Activated CD4-positive, alpha-beta T cell treated with anti-CD3 and anti-CD28 coated beads, Interleukin-2, amount 10 ng/mL, durations not matched to agents 24 days and 14 days (primary cell): Measurements from ENCODE around the gene KMT2E. TPM values are rescaled to one million over a fixed set of nuclear protein-coding genes. Genes with fewer than 3 reads are reported as not detected.

Experiments used
- DNase-seq: peaks from one replicate; pipeline ENCODE4 v3.0.0; 2022
- H3K27ac Mint-ChIP-seq: one replicate; pipeline ENCODE4 v1.8.0; 2022; ENCODE audit warnings: mild to moderate bottlenecking, mixed read lengths
- H3K27me3 Mint-ChIP-seq: one replicate; pipeline ENCODE4 v1.8.0; 2022; ENCODE audit warnings: mixed read lengths
- H3K36me3 Mint-ChIP-seq: one replicate; pipeline ENCODE4 v1.8.0; 2022; ENCODE audit warnings: low read depth, mild to moderate bottlenecking, mixed read lengths
- H3K4me1 Mint-ChIP-seq: one replicate; pipeline ENCODE4 v1.8.0; 2021; ENCODE audit warnings: mixed read lengths
- H3K4me3 Mint-ChIP-seq: one replicate; pipeline ENCODE4 v1.8.0; 2022; ENCODE audit warnings: mild to moderate bottlenecking, moderate library complexity, mixed read lengths
- H3K9me3 Mint-ChIP-seq: one replicate; pipeline ENCODE4 v1.8.0; 2021; ENCODE audit warnings: mixed read lengths
- intact Hi-C: fragments of 100-400 bp; cut with micrococcal nuclease; formaldehyde crosslinking; loops from one replicate; pipeline ENCODE4 v1.15.1; 2023
- total RNA-seq: library from RNA; stranded (reverse); gene quantifications from 2 replicates; pipeline ENCODE4 v1.2.3, GENCODE V29; 2022

Gene KMT2E
- total RNA-seq, 1 donor from 2014 or later = 106 TPM

DNA sequence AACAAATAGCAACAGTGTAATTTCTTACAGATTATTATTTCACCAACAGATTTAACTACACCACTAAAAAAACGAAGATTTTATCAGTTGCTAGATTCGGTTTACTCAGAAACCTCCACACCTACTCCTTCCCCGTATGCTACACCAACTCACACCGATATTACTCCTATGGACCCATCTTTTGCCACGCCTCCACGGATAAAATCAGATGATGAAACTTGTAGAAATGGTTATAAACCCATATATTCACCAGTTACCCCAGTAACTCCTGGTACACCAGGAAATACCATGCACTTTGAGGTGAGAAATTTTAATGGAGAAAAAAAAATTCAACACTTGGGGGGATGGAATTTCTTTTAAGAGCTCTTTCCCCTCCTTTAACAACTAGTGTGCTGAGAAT, 92.5 kb downstream of the KMT2E start:
- intact Hi-C loops = no loop called here
- Mint-ChIP-seq H3K27ac (peak overlapping the region; percentile 60), H3K27me3 (no peaks in the 10 kb centered on the region), H3K9me3 (no peaks in the 10 kb centered on the region), H3K4me3 (no peak overlapping the region), H3K4me1 (peaks cover 9% of the 10 kb centered on the region), H3K36me3 (peaks cover 61% of the 10 kb centered on the region)
- DNase-seq = no peak

DNA sequence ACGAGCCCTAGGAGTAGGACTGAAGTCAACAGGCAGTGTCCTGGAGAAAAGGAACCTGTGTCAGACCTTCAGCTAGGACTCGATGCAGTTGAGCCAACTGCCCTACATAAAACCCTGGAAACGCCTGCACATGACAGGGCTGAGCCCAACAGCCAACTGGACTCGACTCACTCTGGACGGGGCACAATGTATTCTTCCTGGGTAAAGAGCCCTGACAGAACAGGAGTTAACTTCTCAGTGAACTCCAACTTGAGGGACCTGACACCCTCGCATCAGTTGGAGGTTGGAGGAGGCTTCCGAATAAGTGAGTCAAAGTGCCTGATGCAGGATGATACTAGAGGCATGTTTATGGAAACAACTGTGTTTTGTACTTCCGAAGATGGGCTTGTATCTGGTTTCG, 93.5 kb downstream of the KMT2E start:
- DNase-seq = no peak
- Mint-ChIP-seq H3K9me3 (no peaks in the 10 kb centered on the region), H3K27ac (no peak overlapping the region), H3K4me3 (no peak overlapping the region), H3K4me1 (peaks cover 14% of the 10 kb centered on the region), H3K36me3 (peaks cover 69% of the 10 kb centered on the region), H3K27me3 (no peaks in the 10 kb centered on the region)
- intact Hi-C loops = no loop called here

DNA sequence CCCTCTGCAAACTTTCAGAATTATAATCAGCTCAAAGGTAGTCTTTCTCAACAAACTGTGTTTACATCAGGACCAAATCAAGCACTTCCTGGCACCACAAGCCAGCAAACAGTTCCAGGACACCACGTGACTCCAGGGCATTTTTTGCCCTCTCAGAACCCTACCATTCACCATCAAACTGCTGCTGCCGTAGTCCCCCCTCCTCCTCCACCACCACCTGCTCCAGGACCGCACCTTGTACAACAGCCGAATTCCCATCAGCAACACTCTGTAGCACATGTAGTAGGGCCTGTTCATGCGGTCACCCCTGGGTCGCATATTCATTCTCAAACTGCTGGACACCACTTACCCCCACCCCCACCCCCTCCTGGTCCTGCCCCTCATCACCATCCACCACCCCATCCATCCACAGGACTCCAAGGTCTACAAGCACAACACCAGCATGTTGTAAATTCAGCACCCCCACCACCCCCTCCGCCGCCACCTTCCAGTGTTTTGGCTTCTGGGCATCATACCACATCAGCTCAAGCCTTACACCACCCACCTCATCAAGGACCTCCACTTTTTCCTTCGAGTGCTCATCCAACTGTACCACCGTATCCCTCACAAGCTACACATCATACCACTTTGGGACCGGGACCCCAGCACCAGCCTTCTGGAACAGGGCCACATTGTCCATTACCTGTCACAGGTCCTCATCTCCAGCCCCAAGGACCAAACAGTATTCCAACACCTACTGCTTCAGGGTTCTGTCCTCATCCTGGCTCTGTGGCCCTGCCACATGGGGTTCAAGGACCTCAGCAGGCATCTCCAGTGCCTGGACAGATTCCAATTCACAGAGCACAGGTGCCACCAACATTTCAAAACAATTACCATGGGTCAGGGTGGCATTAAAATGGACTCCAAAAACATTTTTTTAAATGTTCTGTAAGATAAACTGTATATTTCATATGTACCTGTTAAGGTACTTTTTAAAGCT, 98.7 kb downstream of the KMT2E start:
- Mint-ChIP-seq H3K9me3 (no peaks in the 10 kb centered on the region), H3K27ac (peak overlapping the region; percentile 61), H3K36me3 (peaks cover 72% of the 10 kb centered on the region), H3K27me3 (no peaks in the 10 kb centered on the region), H3K4me1 (peaks cover 12% of the 10 kb centered on the region), H3K4me3 (no peak overlapping the region)
- intact Hi-C loops = no loop called here
- no peak for DNase-seq

DNA sequence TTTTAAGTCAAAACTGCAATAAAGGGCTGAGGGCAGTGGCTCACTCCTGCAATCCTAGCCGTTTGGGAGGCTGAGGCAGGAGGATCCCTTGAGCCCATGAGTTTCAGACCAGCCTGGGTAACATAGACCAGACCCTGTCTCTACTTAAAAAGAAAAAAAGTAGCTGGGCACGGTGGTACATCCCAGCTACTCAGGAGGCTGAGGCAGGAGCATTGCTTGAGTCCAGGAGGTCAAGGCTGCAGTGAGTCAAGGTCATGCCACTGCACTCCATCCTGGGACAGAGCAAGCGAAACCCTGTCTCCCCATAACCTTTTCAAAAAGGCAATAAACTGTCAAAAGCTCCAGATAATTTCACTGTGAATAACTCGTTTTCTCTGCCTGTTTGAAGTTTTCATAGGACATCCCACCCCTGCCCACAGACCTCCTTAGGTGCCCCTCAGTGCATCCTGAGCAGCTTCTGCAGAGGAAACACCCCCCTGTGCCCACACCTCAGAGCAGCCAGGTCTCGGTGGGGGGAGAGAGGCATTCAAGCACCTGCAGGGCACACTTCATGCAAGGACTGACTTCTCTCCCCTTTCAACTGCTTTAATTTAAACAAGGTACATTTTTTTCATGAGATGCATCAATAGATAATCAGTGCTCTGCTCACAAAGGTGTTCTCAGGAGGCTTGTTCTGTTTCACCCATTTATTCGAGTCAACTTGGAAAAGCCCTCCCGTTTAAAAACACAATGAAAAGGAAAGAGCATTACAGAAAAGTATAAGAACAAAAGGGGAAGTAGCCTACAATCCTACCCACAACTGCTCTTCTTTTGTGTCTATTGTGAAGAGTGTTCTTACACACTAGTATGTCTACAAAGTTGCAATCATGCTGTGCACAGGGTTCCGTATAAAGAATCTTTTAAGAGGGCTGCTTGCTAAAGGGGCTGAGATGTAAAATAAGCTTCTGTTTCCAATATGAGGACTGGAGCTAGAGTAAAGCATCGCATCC, 104.9 kb downstream of the KMT2E start:
- no peak overlapping the region for H3K4me3 Mint-ChIP-seq
- H3K27me3 Mint-ChIP-seq = no peaks in the 10 kb centered on the region
- H3K9me3 Mint-ChIP-seq = no peaks in the 10 kb centered on the region
- intact Hi-C loops = no loop called here
- peaks cover 6% of the 10 kb centered on the region for H3K4me1 Mint-ChIP-seq
- H3K36me3 Mint-ChIP-seq = peaks cover 36% of the 10 kb centered on the region
- DNase-seq = no peak
- no peak overlapping the region for H3K27ac Mint-ChIP-seq

DNA sequence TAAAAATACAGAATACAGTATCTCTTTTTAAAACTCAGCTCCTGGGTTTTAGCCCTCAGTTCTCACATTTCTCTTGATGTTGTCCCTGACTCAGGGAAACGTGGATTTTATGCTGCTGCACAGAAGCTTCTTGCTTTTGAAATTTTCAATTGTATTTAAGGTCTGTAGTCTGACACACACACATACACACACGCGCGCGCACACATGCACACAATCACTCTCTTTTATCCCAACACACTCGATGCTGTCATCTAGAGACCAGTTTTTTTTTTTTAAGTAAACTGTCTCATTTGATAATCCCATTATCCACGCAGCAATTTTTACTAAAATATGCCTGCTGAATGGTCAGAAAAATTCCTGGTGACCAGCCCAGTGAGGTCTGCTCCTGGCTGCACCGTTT, 108.6 kb downstream of the KMT2E start:
- intact Hi-C loops = no loop called here
- Mint-ChIP-seq H3K9me3 (no peaks in the 10 kb centered on the region), H3K4me3 (no peak overlapping the region), H3K36me3 (peaks cover 23% of the 10 kb centered on the region), H3K27me3 (no peaks in the 10 kb centered on the region), H3K4me1 (peaks cover 17% of the 10 kb centered on the region), H3K27ac (no peak overlapping the region)
- DNase-seq = no peak

DNA sequence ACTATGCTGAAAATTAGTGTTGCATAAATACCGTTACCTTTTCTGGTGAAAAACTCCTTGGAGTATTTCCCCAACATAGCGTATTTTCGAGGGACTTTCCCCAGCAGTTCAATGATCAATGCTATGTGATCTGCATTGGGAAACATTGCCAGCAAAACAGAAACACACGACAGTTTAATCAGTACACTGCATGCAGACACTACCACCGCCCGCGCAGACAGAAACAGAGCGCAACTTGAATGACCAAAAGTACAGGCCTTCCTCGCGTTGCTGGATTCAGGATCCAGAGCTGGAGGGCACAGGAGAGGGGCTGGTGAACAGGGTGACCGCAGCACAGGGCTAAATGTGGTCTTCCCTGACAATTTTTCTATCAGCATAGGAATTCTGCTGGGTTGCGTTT, 111.7 kb downstream of the KMT2E start:
- intact Hi-C loops = no loop called here
- no peak for DNase-seq
- H3K27ac Mint-ChIP-seq = no peak overlapping the region

DNA sequence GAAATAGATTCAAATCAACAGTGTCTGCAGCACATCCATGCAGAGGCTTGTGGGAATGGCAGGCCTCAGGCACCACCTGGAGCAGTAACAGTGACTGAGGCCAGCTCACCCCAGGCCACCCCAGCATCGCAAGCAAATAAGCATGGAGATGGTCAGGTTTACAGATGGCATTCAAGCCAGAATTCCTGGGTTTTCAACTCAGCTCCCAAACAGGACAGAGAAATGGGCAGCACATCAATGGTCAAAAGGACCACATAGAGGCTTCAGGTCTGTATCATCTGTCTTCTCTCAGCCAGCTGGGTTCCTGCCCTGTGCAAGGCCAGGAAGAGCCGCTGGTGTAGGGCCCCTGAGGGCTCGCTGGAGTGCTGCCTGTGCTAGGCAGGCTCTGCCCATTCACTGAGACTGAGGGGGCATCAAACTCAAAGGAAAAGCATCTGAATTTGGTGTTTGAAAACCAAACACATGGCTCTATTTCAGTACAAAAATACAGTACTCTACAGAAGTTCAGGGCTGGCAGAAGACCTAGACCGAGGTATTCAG, 112.5 kb downstream of the KMT2E start:
- H3K27ac Mint-ChIP-seq = no peak overlapping the region
- intact Hi-C loops = no loop called here
- no peak overlapping the region for H3K4me3 Mint-ChIP-seq
- no peaks in the 10 kb centered on the region for H3K9me3 Mint-ChIP-seq
- no peaks in the 10 kb centered on the region for H3K27me3 Mint-ChIP-seq
- DNase-seq = no peak
- H3K4me1 Mint-ChIP-seq = peaks cover 18% of the 10 kb centered on the region
- H3K36me3 Mint-ChIP-seq = peaks cover 23% of the 10 kb centered on the region

More for the DNA sequence above, 111.7 kb downstream of the KMT2E start:
- no peaks in the 10 kb centered on the region for H3K9me3 Mint-ChIP-seq
- no peaks in the 10 kb centered on the region for H3K27me3 Mint-ChIP-seq
- H3K36me3 Mint-ChIP-seq = peaks cover 23% of the 10 kb centered on the region
- H3K4me1 Mint-ChIP-seq = peaks cover 17% of the 10 kb centered on the region
- no peak overlapping the region for H3K4me3 Mint-ChIP-seq

DNA sequence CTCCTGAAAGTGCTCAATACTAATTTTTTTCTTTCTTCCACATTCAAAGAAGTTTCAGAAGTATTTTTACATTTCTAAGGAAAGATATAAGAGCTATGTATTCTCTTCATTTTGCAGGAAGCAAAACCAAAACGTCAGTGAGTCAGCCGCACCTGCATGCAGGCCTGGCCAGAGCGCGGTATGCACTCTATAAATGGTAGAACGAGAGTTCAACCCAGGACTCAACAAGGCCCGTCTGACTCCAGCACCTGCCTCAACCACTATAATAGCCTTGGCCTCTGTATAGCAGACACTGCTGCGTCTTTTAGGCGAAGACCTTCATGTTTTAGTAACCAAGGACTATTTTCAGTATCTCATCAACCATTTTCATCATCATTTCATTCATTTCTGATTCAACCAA, 113.2 kb downstream of the KMT2E start:
- Mint-ChIP-seq H3K27ac (peak overlapping the region; percentile 40), H3K4me3 (no peak overlapping the region), H3K9me3 (no peaks in the 10 kb centered on the region), H3K27me3 (no peaks in the 10 kb centered on the region), H3K4me1 (peaks cover 22% of the 10 kb centered on the region), H3K36me3 (peaks cover 26% of the 10 kb centered on the region)
- intact Hi-C loops = no loop called here
- DNase-seq = no peak

DNA sequence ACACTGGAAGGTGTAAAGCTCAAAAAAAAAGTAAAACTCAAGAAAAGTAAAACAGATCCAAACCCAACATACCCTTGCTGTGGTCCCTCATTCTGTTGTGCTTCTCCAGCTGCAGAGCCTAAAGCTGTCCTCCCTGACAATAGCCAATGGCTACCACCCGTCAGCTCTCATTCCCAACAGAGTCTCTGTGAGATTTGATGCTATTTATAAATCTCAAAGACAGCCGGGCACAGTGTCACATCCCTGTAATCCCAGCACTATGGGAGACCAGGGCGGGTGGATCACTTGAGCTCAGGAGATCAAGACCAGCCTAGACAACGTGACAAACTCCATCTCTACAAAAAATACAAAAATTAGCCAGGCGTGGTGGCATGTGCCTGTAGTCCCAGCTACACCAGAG, 116.0 kb downstream of the KMT2E start:
- DNase-seq = no peak
- Mint-ChIP-seq H3K27me3 (no peaks in the 10 kb centered on the region), H3K9me3 (no peaks in the 10 kb centered on the region), H3K27ac (peak overlapping the region; percentile 32), H3K4me1 (peaks cover 20% of the 10 kb centered on the region), H3K36me3 (peaks cover 23% of the 10 kb centered on the region), H3K4me3 (no peak overlapping the region)
- intact Hi-C loops = no loop called here

DNA sequence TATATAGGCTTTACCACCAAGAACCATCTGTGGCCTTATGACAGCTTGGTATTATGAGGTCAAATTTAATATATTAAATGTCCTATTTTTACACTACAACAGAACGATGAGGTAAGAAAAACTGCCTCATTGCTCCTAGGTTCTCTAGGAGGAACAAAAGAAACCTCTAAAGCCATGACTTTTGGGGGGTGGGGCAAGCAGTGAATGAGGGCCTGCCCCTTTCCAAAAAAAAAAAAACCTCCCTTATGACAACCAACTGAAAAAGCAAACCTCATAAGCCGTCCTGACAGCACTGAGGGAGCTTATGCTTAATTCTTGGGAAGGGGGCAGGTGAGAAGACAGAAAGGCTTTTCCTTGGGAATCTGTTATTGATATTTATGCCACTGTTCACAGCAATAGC, 116.6 kb downstream of the KMT2E start:
- Mint-ChIP-seq H3K4me1 (peaks cover 20% of the 10 kb centered on the region), H3K4me3 (no peak overlapping the region), H3K27ac (no peak overlapping the region), H3K9me3 (no peaks in the 10 kb centered on the region), H3K36me3 (peaks cover 20% of the 10 kb centered on the region), H3K27me3 (no peaks in the 10 kb centered on the region)
- intact Hi-C loops = no loop called here
- DNase-seq = no peak

DNA sequence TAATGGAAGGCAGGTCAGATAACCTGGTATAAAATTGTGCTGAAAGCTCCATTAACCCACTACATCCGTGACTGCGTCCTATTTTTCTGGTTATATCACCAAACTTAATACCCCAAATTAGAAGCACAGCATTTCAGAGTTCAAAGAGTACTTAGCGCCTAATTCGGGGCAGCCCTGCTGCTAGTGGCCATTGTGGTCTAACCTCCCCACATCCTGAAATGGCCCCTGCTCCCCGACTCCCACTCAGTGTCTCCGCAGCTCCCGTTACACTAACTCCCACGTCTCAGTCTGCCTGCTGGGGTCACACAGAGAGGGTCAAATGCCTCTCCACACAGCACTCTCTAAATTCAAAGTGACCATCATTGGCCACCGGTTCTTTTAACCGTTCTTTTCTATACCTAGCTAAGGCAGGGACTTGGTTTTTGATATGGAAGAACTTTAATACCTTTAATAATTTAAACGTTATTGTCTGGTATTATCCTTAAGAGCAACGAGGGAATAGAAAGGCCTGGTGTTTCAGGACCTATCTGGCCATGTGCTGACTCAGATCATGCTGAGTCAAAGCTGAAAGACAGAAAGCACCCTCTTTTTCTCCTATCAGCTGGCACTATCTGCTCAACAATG, 117.1 kb downstream of the KMT2E start:
- Mint-ChIP-seq H3K27me3 (no peaks in the 10 kb centered on the region), H3K4me1 (peaks cover 16% of the 10 kb centered on the region), H3K9me3 (no peaks in the 10 kb centered on the region), H3K27ac (peak overlapping the region; percentile 56), H3K4me3 (no peak overlapping the region), H3K36me3 (peaks cover 15% of the 10 kb centered on the region)
- no peak for DNase-seq
- intact Hi-C loops = no loop called here

DNA sequence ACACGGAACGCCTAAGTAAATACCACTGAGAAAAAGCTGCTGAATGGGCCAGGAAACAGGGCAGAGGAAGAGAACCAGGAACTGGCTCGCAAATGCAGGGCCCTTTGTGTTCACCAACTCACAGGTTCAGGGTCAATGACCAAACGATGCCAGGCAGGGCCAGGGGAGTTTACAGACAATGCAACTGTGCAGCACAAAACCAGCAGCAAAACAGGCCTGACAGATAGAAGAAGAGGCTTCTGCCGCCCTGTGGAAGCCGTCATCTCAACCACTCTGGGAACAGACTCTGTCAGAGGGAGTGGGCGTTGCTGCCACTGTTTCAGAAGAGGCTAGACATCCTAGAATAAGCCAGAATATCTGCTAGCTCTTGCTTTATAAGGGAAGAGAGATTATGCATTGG, 117.9 kb downstream of the KMT2E start:
- Mint-ChIP-seq H3K9me3 (no peaks in the 10 kb centered on the region), H3K27ac (no peak overlapping the region), H3K36me3 (peaks cover 12% of the 10 kb centered on the region), H3K27me3 (no peaks in the 10 kb centered on the region), H3K4me3 (no peak overlapping the region), H3K4me1 (peaks cover 12% of the 10 kb centered on the region)
- intact Hi-C loops = no loop called here
- no peak for DNase-seq

DNA sequence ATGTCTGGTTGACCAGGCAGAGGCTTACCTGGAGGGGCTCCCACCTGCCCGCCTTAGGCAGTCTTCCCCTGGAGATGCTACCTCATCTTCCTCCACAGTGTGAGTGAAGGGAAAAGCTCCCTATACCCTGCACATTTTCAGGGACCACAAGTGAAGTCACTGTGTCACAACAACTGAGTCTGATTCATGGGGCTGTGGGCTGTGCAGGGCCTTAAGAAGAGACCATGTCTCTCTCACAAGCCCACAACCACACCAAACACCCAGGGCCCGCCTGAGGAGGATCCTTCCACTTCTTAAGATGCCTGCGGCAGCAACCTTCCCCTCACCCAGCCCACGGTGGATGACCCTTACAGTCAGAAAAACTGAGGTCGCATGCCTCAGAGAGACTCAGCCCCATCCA, 118.3 kb downstream of the KMT2E start:
- peaks cover 11% of the 10 kb centered on the region for H3K36me3 Mint-ChIP-seq
- H3K9me3 Mint-ChIP-seq = no peaks in the 10 kb centered on the region
- no peaks in the 10 kb centered on the region for H3K27me3 Mint-ChIP-seq
- no peak for DNase-seq
- H3K4me1 Mint-ChIP-seq = peaks cover 8% of the 10 kb centered on the region
- no peak overlapping the region for H3K4me3 Mint-ChIP-seq
- no peak overlapping the region for H3K27ac Mint-ChIP-seq
- intact Hi-C loops = no loop called here
